Transverse colon (tissue), 4 donors: ENCODE results near the gene PDXK.

ENCODE experiments used
- EP300 ChIP-seq: sonication (generic); formaldehyde crosslinking; IDR thresholded peaks from one replicate; pipeline ENCODE4 v1.6.1; 2017; ENCODE audit warnings: antibody characterized with exemption, low read depth
- POLR2A ChIP-seq: fragments of 450-650 bp; IDR thresholded peaks from one replicate; pipeline ENCODE4 v1.6.1; 2016; ENCODE audit warnings: antibody characterized with exemption, mild to moderate bottlenecking, moderate library complexity
- POLR2AphosphoS5 ChIP-seq, 3 donors: sonication (generic); formaldehyde crosslinking; IDR thresholded peaks; one replicate each; pipeline ENCODE4 v1.6.1; 2016; ENCODE audit warnings: antibody characterized with exemption in 3 of 3
- TF ChIP-seq, protein P1 (sequence below), 5 experiments: fragments of 200-600 bp in 3 of 5; fragments of 450-650 bp in 2 of 5; sonication (generic) in 3 of 5; IDR thresholded peaks; 1 replicate in 2 of 5; 2 replicates in 3 of 5; pipeline ENCODE4 v1.5.1; 2016 to 2017; ENCODE audit warnings: antibody characterized with exemption in 5 of 5, inconsistent platforms in 3 of 5, mild to moderate bottlenecking in 2 of 5, moderate library complexity in 1 of 5

- TF ChIP-seq, protein P1, sequence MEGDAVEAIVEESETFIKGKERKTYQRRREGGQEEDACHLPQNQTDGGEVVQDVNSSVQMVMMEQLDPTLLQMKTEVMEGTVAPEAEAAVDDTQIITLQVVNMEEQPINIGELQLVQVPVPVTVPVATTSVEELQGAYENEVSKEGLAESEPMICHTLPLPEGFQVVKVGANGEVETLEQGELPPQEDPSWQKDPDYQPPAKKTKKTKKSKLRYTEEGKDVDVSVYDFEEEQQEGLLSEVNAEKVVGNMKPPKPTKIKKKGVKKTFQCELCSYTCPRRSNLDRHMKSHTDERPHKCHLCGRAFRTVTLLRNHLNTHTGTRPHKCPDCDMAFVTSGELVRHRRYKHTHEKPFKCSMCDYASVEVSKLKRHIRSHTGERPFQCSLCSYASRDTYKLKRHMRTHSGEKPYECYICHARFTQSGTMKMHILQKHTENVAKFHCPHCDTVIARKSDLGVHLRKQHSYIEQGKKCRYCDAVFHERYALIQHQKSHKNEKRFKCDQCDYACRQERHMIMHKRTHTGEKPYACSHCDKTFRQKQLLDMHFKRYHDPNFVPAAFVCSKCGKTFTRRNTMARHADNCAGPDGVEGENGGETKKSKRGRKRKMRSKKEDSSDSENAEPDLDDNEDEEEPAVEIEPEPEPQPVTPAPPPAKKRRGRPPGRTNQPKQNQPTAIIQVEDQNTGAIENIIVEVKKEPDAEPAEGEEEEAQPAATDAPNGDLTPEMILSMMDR (IDR thresholded peaks at IDR 0.05), result no peak
- TF ChIP-seq POLR2A (no peak), POLR2AphosphoS5 (IDR thresholded peaks at IDR 0.05) (no peak), EP300 (no peak)
These were observed 92.6 kb downstream of the PDXK start for GRCh38 chr21:43811262-43812105.
